ENCODE data around the gene PTPRD.

DNA sequence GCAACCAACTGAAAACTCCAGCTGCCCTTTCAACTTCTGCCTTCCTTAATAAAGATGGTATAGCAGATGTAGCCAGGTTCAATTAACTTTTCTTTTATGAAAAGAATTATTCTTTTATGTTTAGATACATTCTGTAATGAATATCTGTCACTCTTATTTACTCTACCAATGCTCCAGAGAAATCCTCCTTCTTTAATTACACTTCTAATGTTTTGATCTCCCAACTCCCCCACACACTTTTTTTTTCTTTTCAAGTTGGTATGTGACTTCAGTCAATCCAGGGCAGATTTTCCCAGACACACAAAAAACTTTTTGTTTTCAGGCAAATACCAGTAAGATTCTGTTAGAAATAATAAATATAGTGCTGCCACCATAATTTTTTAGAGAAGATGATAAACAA lies 1813.2 kb downstream of the PTPRD start:
- TF ChIP-seq, protein P1, sequence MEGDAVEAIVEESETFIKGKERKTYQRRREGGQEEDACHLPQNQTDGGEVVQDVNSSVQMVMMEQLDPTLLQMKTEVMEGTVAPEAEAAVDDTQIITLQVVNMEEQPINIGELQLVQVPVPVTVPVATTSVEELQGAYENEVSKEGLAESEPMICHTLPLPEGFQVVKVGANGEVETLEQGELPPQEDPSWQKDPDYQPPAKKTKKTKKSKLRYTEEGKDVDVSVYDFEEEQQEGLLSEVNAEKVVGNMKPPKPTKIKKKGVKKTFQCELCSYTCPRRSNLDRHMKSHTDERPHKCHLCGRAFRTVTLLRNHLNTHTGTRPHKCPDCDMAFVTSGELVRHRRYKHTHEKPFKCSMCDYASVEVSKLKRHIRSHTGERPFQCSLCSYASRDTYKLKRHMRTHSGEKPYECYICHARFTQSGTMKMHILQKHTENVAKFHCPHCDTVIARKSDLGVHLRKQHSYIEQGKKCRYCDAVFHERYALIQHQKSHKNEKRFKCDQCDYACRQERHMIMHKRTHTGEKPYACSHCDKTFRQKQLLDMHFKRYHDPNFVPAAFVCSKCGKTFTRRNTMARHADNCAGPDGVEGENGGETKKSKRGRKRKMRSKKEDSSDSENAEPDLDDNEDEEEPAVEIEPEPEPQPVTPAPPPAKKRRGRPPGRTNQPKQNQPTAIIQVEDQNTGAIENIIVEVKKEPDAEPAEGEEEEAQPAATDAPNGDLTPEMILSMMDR (IDR thresholded peaks at IDR 0.05 in 8 of 11, conservative IDR thresholded peaks at IDR 0.05 in 3 of 11) = no peak
- TF ChIP-seq POLR2A (IDR thresholded peaks at IDR 0.05) = no peak
